DMS153 treated with DMSO at 0.1 percent for 48 hours (cell line): ENCODE data around the gene PPA2.

Experiments
- DNase-seq: peaks from one replicate; lab custom pipeline; 2025; ENCODE audit not compliant: unreplicated experiment; lab: John Stamatoyannopoulos, UW

PPA2 gene

GRCh38 chr4:105399532-105400161 lies 74.2 kb downstream of the PPA2 start:
- no peak for DNase-seq

GRCh38 chr4:105392858-105393257 lies 81.0 kb downstream of the PPA2 start:
- DNase-seq: no peak

GRCh38 chr4:105389167-105389566 lies 84.7 kb downstream of the PPA2 start:
- no peak for DNase-seq

GRCh38 chr4:105387466-105387865 lies 86.4 kb downstream of the PPA2 start:
- no peak for DNase-seq

- DNase-seq: no peak
Observed at GRCh38 chr4:105386012-105386411, 87.8 kb downstream of the PPA2 start.

GRCh38 chr4:105374071-105374470 lies 99.8 kb downstream of the PPA2 start:
- no peak for DNase-seq

- no peak for DNase-seq
Observed at GRCh38 chr4:105373324-105373723, 100.5 kb downstream of the PPA2 start.

GRCh38 chr4:105369988-105370387 lies 103.9 kb downstream of the PPA2 start:
- DNase-seq: no peak

GRCh38 chr4:105361053-105361452 lies 112.8 kb downstream of the PPA2 start:
- DNase-seq: no peak

- DNase-seq: no peak
Observed at GRCh38 chr4:105357258-105357980, 116.4 kb downstream of the PPA2 start.

- DNase-seq: no peak
Observed at GRCh38 chr4:105356194-105356593, 117.7 kb downstream of the PPA2 start.

GRCh38 chr4:105352826-105353225 lies 121.0 kb downstream of the PPA2 start:
- DNase-seq: no peak

- no peak for DNase-seq
Observed at GRCh38 chr4:105351861-105352260, 122.0 kb downstream of the PPA2 start.

GRCh38 chr4:105350859-105351490 lies 122.9 kb downstream of the PPA2 start:
- DNase-seq: no peak

- no peak for DNase-seq
Observed at GRCh38 chr4:105348719-105349118, 125.1 kb downstream of the PPA2 start.

GRCh38 chr4:105346869-105347268 lies 127.0 kb downstream of the PPA2 start:
- DNase-seq: no peak

GRCh38 chr4:105345838-105346237 lies 128.0 kb downstream of the PPA2 start:
- DNase-seq: no peak

GRCh38 chr4:105345358-105345757 lies 128.5 kb downstream of the PPA2 start:
- no peak for DNase-seq

GRCh38 chr4:105344141-105344540 lies 129.7 kb downstream of the PPA2 start:
- no peak for DNase-seq

- DNase-seq: no peak
Observed at GRCh38 chr4:105343146-105343931, 130.5 kb downstream of the PPA2 start.

GRCh38 chr4:105329081-105329480 lies 144.8 kb downstream of the PPA2 start:
- no peak for DNase-seq

GRCh38 chr4:105327956-105328355 lies 145.9 kb downstream of the PPA2 start:
- DNase-seq: no peak
